Mammary epithelial cell (primary cell): Measurements from ENCODE around the gene GRK1.

Experiments
- EZH2 ChIP-seq: IDR thresholded peaks from 2 replicates; pipeline ENCODE4 v1.6.1; 2012; ENCODE audit warnings: low read length, inconsistent platforms, borderline replicate concordance
- TF ChIP-seq, protein P1 (sequence below), 2 donors: IDR thresholded peaks in 1 of 2; conservative IDR thresholded peaks in 1 of 2; 2 replicates each; pipeline ENCODE4 v1.5.1; 2011 to 2012; ENCODE audit warnings: inconsistent platforms in 2 of 2, low read length in 2 of 2, mild to moderate bottlenecking in 2 of 2, control low read depth in 1 of 2, low read depth in 1 of 2; ENCODE audit not compliant: insufficient read depth in 1 of 2; ENCODE audit errors: extremely low read depth in 1 of 2

- TF ChIP-seq, protein P1, sequence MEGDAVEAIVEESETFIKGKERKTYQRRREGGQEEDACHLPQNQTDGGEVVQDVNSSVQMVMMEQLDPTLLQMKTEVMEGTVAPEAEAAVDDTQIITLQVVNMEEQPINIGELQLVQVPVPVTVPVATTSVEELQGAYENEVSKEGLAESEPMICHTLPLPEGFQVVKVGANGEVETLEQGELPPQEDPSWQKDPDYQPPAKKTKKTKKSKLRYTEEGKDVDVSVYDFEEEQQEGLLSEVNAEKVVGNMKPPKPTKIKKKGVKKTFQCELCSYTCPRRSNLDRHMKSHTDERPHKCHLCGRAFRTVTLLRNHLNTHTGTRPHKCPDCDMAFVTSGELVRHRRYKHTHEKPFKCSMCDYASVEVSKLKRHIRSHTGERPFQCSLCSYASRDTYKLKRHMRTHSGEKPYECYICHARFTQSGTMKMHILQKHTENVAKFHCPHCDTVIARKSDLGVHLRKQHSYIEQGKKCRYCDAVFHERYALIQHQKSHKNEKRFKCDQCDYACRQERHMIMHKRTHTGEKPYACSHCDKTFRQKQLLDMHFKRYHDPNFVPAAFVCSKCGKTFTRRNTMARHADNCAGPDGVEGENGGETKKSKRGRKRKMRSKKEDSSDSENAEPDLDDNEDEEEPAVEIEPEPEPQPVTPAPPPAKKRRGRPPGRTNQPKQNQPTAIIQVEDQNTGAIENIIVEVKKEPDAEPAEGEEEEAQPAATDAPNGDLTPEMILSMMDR (conservative IDR thresholded peaks at IDR 0.05 in 1 of 2, IDR thresholded peaks at IDR 0.05 in 1 of 2; ENCODE audit: extremely low read depth in 1 of 2, insufficient read depth in 1 of 2, low read depth in 1 of 2, low read length in 2 of 2) = no peak
- no peak for TF ChIP-seq EZH2
These were observed 4.3 kb downstream of the GRK1 start for GRCh38 chr13:113671066-113672001.
